PC-3 (cell line): ENCODE data around the gene GBX2. TPM values are rescaled to one million over a fixed set of nuclear protein-coding genes. Genes with fewer than 3 reads are reported as not detected.

Source experiments
- ATAC-seq: fragments of 200-7000 bp; cut with Tn5 transposase; 2 replicates; pipeline ENCODE4 v1.9.1; 2020; ENCODE audit warnings: mild to moderate bottlenecking, moderate library complexity
- Bru-seq: library from RNA; stranded (reverse); fragments of 400-500 nt; gene quantifications from one replicate; lab custom pipeline; 2021; lab: Mats Ljungman, UMichigan
- BruChase-seq, 2 experiments: library from RNA; stranded (reverse); fragments of 400-500 nt; gene quantifications; one replicate each; lab custom pipeline; 2021; lab: Mats Ljungman, UMichigan
- BruUV-seq: library from RNA; stranded (reverse); fragments of 400-500 nt; replicated peaks from 2 replicates; lab custom pipeline; 2021; lab: Mats Ljungman, UMichigan
- CTCF ChIA-PET: fragments of 300-600 bp; sonication (Branson Sonifier 250); formaldehyde crosslinking; loops from one replicate; lab custom pipeline; 2022; ENCODE audit warnings: antibody characterized with exemption; lab: Charles Lee
- POLR2A ChIA-PET: fragments of 300-600 bp; sonication (Branson Sonifier 250); formaldehyde crosslinking; loops from one replicate; lab custom pipeline; 2022; ENCODE audit warnings: antibody characterized with exemption; ENCODE audit not compliant: unreplicated experiment; lab: Charles Lee
- DNase-seq: peaks from one replicate; pipeline ENCODE4 v3.0.0-alpha.2; 2015
- H2AFZ ChIP-seq: fragments of 300-600 bp; sonication (generic); 2 replicates; pipeline ENCODE4 v1.6.0; 2016; ENCODE audit warnings: antibody characterized with exemption, low read length
- H3F3A ChIP-seq: fragments of 300-600 bp; sonication (generic); one replicate; pipeline ENCODE4 v1.6.0; 2017; ENCODE audit warnings: antibody characterized with exemption, low read length, control low read depth, mild to moderate bottlenecking; ENCODE audit not compliant: unreplicated experiment
- H3K27ac ChIP-seq: fragments of 300-600 bp; sonication (generic); 2 replicates; pipeline ENCODE4 v1.5.1; 2016; ENCODE audit warnings: mild to moderate bottlenecking, low read length
- H3K27me3 ChIP-seq: fragments of 300-600 bp; sonication (generic); 2 replicates; pipeline ENCODE4 v1.6.1; 2016; ENCODE audit warnings: low read length, mixed read lengths
- H3K36me3 ChIP-seq: fragments of 300-600 bp; sonication (generic); 2 replicates; pipeline ENCODE4 v1.6.1; 2016; ENCODE audit warnings: low read depth, mixed run types, low read length, mixed read lengths
- H3K4me1 ChIP-seq: fragments of 300-600 bp; sonication (generic); 2 replicates; pipeline ENCODE4 v1.5.1; 2016; ENCODE audit warnings: low read length; ENCODE audit not compliant: insufficient read depth
- H3K4me2 ChIP-seq: fragments of 300-600 bp; sonication (generic); 2 replicates; pipeline ENCODE4 v1.6.0; 2016; ENCODE audit warnings: low read length
- H3K4me3 ChIP-seq: fragments of 300-600 bp; sonication (generic); 2 replicates; pipeline ENCODE4 v1.5.1; 2016; ENCODE audit warnings: mild to moderate bottlenecking, low read length, mixed read lengths
- H3K79me2 ChIP-seq: fragments of 300-600 bp; sonication (generic); 2 replicates; pipeline ENCODE4 v1.6.1; 2017; ENCODE audit warnings: low read length, mixed read lengths
- H3K9ac ChIP-seq: fragments of 300-600 bp; sonication (generic); 2 replicates; pipeline ENCODE4 v1.6.0; 2016; ENCODE audit warnings: mild to moderate bottlenecking, low read length
- H3K9me2 ChIP-seq: fragments of 300-600 bp; sonication (generic); replicated peaks from 2 replicates; pipeline ENCODE4 v1.6.1; 2016; ENCODE audit warnings: mixed run types, low read length, mixed read lengths
- H3K9me3 ChIP-seq: fragments of 300-600 bp; sonication (generic); 2 replicates; pipeline ENCODE4 v1.6.1; 2016; ENCODE audit warnings: low read length, mixed read lengths
- H4K20me1 ChIP-seq: fragments of 300-600 bp; sonication (generic); 2 replicates; pipeline ENCODE4 v1.6.1; 2016; ENCODE audit warnings: low read length, mixed read lengths
- EZH2 ChIP-seq: fragments of 300-600 bp; sonication (generic); IDR thresholded peaks from one replicate; pipeline ENCODE4 v1.6.1; 2017; ENCODE audit warnings: antibody characterized with exemption, mild to moderate bottlenecking, low read length; ENCODE audit not compliant: unreplicated experiment
- EZH2phosphoT487 ChIP-seq: fragments of 300-600 bp; sonication (generic); IDR thresholded peaks from 2 replicates; pipeline ENCODE4 v1.6.1; 2018; ENCODE audit warnings: mild to moderate bottlenecking, antibody characterized with exemption, low read length, borderline replicate concordance
- intact Hi-C: fragments of 100-400 bp; cut with micrococcal nuclease; formaldehyde crosslinking; loops from 2 replicates; pipeline ENCODE4 v1.9.0; 2023
- long read RNA-seq: library from polyadenylated mRNA; unstranded; transcript quantifications from one replicate; pipeline ENCODE4 v2.0.0, GENCODE V29; 2021; ENCODE audit not compliant: unreplicated experiment
- total RNA-seq: library from RNA; depleted of rRNA; stranded (reverse); fragments of >200 nt; gene quantifications from 2 replicates; pipeline ENCODE4 v1.2.3, GENCODE V29; 2014; rRNA removed
- TF ChIP-seq, protein P1 (sequence below): fragments of 300-600 bp; sonication (generic); conservative IDR thresholded peaks from 2 replicates; pipeline ENCODE4 v1.5.1; 2017; ENCODE audit warnings: antibody characterized with exemption, low read depth, mild to moderate bottlenecking, low read length

The GBX2 gene
- total RNA-seq = 30.5 and 40.5 TPM in 2 replicates
- Bru-seq, nascent RNA = percentile 85 among the genes with signal in this experiment
- BruChase-seq, experiment 1, labeled RNA remaining after a 6-hour chase = percentile 89 among the genes with signal in this experiment
- percentile 93 among the genes with signal in this experiment for BruChase-seq, experiment 2, labeled RNA remaining after a 2-hour chase
- long read RNA-seq, transcript GBX2-201 (2 exons, 2,123 nt) = major isoform, 28 of 36 reads
- long read RNA-seq, partial matches to known transcripts = 4 of 36 reads
- long read RNA-seq, other reads (novel, unspliced or antisense) = 3 of 36 reads

DNA sequence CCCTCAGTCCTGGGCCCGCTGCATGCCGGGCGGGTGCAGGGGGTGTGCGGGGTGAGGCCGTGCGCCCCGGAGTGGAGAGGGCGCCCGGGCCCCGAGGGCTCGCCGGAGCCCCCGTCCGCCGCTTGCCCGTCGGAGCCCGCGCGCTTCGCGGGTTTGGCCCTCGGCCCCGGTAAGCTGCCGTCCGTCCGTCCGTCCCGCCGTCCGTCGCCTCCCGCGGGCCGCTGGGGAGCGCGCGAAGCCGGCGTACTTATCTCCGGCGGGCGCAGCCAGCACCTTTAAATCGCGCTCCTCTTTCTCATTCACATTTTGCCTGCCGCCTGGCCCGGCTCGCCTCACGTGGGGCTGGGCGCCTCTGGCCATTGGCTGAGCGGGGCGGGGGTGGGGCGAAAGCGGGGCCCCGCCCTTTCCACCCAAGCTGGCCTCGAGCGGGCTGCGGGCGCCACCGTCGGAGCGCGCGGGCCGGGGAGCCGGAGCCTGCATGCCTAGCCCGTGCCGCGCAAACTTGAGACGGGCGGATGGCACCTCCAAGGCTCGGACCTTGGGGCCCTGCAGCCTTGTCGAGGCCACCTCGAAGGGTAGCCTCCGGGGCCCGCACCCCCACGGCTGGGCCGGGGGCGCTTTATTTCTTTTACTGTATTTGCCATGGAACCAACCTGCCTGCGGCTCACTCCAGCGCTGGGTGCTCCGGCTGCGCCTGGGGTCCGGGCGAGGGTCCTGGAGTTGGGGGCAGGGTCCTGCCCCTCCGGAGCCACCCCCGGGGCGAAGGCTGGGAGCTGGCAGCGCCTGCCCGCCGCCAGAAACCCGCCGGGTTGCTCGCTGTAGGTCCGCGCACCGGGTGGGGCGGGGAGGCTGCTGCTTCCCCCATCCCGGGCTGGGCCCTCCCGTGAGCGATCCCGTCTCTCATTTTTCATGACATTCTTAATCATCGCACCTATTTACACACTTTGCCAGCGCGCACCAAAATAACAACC lies at the start of gene GBX2:
GBX2 (minus strand) TSS at position 277 of the 971 bp plus-strand sequence. CDS start 415 bp downstream, outside the sequence.
- Histone ChIP-seq H3K36me3 (no peaks in the 10 kb centered on the region), H2AFZ (peak within 1 kb of the TSS; percentile 92), H3K4me2 (peak within 1 kb of the TSS; percentile 99), H3K27me3 (no peaks in the 10 kb centered on the region), H3K27ac (no peak within 1 kb of the TSS), H3K4me1 (peaks cover 10% of the 10 kb centered on the region), H4K20me1 (no peaks in the 10 kb centered on the region), H3K4me3 (peak within 1 kb of the TSS; percentile 91), H3F3A (no peaks in the 10 kb centered on the region), H3K9ac (peak within 1 kb of the TSS; percentile 66), H3K9me3 (no peaks in the 10 kb centered on the region), H3K9me2 (no peaks in the 10 kb centered on the region), H3K79me2 (peaks cover 41% of the 10 kb centered on the region)
- ChIA-PET CTCF (interaction anchor here (0.8 kb wide), 1 partner anchor 12 kb away, joined by 5 read pairs; no protein-coding TSS in a partner anchor), POLR2A (no interaction called here)
- peak; percentile 91 for DNase-seq
- intact Hi-C loops = loop anchor here (5.0 kb wide), 1 partner anchor 121 kb away; no protein-coding TSS in a partner anchor
- peak; percentile 78 for ATAC-seq
- TF ChIP-seq, protein P1, sequence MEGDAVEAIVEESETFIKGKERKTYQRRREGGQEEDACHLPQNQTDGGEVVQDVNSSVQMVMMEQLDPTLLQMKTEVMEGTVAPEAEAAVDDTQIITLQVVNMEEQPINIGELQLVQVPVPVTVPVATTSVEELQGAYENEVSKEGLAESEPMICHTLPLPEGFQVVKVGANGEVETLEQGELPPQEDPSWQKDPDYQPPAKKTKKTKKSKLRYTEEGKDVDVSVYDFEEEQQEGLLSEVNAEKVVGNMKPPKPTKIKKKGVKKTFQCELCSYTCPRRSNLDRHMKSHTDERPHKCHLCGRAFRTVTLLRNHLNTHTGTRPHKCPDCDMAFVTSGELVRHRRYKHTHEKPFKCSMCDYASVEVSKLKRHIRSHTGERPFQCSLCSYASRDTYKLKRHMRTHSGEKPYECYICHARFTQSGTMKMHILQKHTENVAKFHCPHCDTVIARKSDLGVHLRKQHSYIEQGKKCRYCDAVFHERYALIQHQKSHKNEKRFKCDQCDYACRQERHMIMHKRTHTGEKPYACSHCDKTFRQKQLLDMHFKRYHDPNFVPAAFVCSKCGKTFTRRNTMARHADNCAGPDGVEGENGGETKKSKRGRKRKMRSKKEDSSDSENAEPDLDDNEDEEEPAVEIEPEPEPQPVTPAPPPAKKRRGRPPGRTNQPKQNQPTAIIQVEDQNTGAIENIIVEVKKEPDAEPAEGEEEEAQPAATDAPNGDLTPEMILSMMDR = no peak
- TF ChIP-seq EZH2 (no peak), EZH2phosphoT487 (no peak)
- no TSS peak for BruUV-seq

- H3K4me1 ChIP-seq = no peaks in the 10 kb centered on the region
- H3K27me3 ChIP-seq = no peaks in the 10 kb centered on the region
- H3K27ac ChIP-seq = no peak overlapping the region
- H3K4me2 ChIP-seq = no peak overlapping the region
- H3K36me3 ChIP-seq = no peaks in the 10 kb centered on the region
- H3F3A ChIP-seq = no peaks in the 10 kb centered on the region
- ATAC-seq (no peak), DNase-seq (no peak)
- no peak overlapping the region for H3K9ac ChIP-seq
- intact Hi-C loops = no loop called here
- H3K9me2 ChIP-seq = no peaks in the 10 kb centered on the region
- H3K79me2 ChIP-seq = no peaks in the 10 kb centered on the region
- no peaks in the 10 kb centered on the region for H3K9me3 ChIP-seq
- TF ChIP-seq EZH2 (no peak), EZH2phosphoT487 (no peak)
- TF ChIP-seq, protein P1 = no peak
- ChIA-PET CTCF (no interaction called here), POLR2A (no interaction called here)
- H4K20me1 ChIP-seq = no peaks in the 10 kb centered on the region
- no peak overlapping the region for H3K4me3 ChIP-seq
- no TSS peak for BruUV-seq
- H2AFZ ChIP-seq = no peak overlapping the region
Observed at GRCh38 chr2:236217926-236218325, 49.7 kb upstream of the GBX2 start.
